GM18870 (cell line): ENCODE measurements around the gene FZD1.
A peak's percentile ranks its signal among the peaks of the same experiment; 100 is the strongest.

ENCODE experiments used
- ATAC-seq: cut with Tn5 transposase; IDR thresholded peaks from one replicate; pipeline ENCODE4 v1.9.1; 2021; ENCODE audit warnings: moderate library complexity; ENCODE audit not compliant: unreplicated experiment

Gene FZD1

DNA sequence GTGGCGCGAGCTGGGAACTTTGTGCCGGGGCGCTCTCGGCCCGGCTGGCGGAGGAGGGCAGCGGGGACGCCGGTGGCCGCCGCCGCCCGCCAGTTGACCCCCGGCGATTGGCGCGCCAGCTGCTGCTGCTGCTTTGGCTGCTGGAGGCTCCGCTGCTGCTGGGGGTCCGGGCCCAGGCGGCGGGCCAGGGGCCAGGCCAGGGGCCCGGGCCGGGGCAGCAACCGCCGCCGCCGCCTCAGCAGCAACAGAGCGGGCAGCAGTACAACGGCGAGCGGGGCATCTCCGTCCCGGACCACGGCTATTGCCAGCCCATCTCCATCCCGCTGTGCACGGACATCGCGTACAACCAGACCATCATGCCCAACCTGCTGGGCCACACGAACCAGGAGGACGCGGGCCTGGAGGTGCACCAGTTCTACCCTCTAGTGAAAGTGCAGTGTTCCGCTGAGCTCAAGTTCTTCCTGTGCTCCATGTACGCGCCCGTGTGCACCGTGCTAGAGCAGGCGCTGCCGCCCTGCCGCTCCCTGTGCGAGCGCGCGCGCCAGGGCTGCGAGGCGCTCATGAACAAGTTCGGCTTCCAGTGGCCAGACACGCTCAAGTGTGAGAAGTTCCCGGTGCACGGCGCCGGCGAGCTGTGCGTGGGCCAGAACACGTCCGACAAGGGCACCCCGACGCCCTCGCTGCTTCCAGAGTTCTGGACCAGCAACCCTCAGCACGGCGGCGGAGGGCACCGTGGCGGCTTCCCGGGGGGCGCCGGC is 870 bp downstream of the FZD1 start:
- peak; percentile 29 for ATAC-seq

DNA sequence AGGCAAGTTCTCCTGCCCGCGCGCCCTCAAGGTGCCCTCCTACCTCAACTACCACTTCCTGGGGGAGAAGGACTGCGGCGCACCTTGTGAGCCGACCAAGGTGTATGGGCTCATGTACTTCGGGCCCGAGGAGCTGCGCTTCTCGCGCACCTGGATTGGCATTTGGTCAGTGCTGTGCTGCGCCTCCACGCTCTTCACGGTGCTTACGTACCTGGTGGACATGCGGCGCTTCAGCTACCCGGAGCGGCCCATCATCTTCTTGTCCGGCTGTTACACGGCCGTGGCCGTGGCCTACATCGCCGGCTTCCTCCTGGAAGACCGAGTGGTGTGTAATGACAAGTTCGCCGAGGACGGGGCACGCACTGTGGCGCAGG is 1.4 kb downstream of the FZD1 start:
- no peak for ATAC-seq

DNA sequence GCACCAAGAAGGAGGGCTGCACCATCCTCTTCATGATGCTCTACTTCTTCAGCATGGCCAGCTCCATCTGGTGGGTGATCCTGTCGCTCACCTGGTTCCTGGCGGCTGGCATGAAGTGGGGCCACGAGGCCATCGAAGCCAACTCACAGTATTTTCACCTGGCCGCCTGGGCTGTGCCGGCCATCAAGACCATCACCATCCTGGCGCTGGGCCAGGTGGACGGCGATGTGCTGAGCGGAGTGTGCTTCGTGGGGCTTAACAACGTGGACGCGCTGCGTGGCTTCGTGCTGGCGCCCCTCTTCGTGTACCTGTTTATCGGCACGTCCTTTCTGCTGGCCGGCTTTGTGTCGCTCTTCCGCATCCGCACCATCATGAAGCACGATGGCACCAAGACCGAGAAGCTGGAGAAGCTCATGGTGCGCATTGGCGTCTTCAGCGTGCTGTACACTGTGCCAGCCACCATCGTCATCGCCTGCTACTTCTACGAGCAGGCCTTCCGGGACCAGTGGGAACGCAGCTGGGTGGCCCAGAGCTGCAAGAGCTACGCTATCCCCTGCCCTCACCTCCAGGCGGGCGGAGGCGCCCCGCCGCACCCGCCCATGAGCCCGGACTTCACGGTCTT is 1.9 kb downstream of the FZD1 start:
- no peak for ATAC-seq

DNA sequence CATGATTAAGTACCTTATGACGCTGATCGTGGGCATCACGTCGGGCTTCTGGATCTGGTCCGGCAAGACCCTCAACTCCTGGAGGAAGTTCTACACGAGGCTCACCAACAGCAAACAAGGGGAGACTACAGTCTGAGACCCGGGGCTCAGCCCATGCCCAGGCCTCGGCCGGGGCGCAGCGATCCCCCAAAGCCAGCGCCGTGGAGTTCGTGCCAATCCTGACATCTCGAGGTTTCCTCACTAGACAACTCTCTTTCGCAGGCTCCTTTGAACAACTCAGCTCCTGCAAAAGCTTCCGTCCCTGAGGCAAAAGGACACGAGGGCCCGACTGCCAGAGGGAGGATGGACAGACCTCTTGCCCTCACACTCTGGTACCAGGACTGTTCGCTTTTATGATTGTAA is 2.5 kb downstream of the FZD1 start:
- ATAC-seq = no peak

DNA sequence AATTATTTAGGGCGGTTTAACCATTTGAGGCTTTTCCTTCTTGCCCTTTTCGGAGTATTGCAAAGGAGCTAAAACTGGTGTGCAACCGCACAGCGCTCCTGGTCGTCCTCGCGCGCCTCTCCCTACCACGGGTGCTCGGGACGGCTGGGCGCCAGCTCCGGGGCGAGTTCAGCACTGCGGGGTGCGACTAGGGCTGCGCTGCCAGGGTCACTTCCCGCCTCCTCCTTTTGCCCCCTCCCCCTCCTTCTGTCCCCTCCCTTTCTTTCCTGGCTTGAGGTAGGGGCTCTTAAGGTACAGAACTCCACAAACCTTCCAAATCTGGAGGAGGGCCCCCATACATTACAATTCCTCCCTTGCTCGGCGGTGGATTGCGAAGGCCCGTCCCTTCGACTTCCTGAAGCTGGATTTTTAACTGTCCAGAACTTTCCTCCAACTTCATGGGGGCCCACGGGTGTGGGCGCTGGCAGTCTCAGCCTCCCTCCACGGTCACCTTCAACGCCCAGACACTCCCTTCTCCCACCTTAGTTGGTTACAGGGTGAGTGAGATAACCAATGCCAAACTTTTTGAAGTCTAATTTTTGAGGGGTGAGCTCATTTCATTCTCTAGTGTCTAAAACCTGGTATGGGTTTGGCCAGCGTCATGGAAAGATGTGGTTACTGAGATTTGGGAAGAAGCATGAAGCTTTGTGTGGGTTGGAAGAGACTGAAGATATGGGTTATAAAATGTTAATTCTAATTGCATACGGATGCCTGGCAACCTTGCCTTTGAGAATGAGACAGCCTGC is 3.1 kb downstream of the FZD1 start:
- no peak for ATAC-seq

DNA sequence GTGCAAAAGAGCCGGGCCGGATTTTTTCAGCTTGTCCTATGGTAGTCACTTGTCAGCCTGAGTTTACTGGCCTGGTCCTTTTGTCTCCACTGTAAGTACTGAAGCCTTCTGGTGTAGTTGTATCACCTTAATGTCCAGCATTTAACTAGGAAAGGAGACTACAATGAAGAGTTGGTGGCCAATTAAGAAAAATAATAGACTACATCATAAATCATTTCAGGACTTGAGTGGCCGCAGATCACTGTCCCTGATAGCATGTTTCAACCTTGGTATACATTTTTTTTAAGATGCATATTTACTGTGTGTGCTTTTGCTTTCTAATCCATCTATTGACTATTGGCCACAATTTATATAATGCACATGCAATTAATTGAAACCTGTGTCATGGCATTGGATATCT is 6.1 kb downstream of the FZD1 start:
- ATAC-seq = no peak

DNA sequence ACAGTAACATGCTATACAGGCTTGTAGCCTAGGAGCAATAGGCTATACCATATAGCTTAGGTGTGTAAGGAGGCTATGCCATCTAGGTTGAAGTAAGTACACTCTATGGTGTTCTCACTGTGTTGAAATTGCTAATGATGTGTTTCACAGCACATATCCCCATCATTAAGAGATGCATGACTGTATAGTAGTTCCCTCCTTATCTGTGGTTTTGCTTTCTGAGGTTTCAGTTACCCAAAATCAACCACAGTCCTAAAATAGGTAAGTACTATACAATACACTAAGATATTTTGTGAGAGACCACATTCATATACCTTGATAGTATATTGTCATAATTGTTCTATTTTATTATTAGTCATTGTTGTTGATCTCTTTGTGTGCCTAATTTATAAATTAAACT is 12.7 kb downstream of the FZD1 start:
- ATAC-seq = peak; percentile 93

DNA sequence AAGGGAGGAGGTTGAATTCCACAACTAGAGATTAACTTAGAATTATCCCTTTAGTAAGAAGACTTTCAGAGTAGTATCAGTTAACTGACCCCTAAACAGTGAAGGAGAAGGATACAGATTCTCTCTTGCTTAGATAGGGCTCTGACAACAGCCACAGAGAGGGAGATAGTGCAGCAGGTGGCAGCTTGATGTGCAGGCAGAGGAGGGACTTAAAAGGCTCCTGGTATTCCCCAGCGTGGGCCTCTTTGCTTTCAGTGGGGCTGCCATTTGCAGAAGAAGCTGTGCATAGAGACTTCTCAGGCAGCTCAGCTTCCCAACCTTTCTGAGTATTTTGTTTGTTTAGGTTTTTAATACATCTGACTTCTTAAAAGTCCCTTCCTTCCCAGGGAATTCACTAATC is 16.0 kb downstream of the FZD1 start:
- ATAC-seq = peak; percentile 37

DNA sequence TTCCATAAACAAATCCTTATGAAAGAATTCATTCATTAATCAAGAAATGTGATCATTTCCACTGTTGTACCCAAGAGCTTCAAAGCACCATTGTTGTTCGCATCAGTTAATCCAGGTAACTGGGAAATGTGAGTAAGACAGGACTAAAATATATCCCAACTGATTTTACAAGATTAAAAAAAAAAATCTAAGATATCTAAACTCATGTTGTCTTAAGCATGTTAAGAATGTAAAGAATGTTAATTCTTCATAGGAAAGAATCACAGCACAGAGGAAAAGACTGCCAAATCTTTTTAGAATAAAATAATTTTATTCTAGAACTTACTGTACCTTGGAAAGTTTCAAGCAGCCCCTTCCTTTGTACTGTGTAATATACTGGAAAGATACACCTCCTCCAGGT is 16.4 kb downstream of the FZD1 start:
- ATAC-seq = no peak

DNA sequence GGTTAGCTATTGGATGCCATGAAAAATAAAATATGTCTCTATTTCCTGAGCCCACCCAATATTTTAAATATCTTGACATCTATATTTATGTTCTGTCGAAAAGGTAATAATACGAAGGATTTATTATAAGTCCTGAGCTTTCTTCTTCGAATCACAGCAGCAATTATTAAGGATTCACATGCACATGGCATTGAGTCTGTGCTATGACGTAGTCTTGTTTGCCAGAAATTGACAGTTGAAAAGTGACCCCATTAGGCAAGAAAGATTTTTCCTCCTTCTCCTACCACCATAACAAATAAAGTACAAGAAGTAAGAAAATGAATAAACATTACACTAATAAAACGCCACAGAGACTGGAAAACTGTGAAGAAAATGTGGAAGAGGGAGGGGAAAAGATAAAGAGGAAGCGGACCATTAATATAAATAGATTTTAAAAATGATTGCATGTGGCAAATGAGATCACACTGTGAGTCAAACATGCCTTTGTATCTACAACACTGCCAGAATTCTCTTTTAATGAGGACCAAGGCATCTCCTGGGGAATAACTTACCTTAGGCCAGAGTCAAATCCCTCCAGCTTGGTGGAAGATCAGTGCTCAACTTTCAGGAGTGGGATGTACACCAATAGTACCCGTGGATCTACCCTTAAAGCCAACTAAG is 21.6 kb downstream of the FZD1 start:
- ATAC-seq = no peak

DNA sequence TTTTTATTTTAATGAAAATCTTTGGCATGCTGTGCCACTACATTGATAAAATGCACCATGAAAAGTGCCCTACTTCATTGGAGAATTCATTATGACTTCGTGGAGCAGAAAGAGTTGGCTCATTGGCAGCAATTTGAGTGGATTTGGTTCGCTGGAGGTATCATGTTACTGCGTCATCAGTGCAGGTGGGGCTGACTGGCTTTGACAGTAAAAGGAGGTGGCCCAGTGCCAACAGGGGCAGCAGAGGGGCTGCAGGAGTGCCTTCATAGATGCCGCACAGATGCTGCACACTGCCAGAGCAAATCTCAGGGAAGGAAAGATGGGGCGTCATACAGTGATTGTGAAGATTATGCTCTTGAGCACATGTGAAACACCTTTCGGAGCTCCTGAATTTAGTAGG is 22.2 kb downstream of the FZD1 start:
- no peak for ATAC-seq

DNA sequence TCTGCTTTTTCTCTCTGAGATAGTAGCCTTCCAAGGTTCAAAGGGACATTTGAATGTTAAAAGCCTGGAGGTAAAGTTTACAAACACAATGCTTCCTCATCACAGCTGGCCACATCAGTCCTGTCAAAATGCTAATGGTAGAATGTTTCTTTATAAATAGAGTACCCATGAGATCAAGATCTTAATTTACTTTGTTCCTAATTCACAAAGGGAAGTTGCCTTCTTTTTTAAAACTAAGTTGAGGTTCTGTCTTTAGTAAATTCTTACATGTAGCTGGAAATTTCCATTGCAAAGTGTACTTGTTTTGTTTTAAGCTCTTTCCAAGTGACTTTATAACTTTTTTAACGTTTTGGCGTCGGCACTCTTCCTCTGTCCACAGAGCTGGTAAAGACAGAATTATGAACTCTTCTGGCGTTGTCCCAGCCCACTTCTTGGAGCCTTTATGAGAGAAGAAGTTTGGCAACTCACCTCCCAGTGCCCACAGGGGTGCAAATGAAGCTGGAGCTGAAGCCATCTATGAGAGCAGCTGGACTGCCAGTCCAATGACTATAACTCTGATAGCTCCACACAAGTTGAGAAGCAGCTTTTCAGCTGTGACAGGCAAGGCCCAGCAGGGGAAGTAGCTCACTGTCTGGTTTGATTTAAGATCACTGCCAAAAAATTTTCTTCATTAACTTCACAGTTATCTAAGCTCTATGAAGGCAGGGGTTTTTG is 23.3 kb downstream of the FZD1 start:
- ATAC-seq = no peak

DNA sequence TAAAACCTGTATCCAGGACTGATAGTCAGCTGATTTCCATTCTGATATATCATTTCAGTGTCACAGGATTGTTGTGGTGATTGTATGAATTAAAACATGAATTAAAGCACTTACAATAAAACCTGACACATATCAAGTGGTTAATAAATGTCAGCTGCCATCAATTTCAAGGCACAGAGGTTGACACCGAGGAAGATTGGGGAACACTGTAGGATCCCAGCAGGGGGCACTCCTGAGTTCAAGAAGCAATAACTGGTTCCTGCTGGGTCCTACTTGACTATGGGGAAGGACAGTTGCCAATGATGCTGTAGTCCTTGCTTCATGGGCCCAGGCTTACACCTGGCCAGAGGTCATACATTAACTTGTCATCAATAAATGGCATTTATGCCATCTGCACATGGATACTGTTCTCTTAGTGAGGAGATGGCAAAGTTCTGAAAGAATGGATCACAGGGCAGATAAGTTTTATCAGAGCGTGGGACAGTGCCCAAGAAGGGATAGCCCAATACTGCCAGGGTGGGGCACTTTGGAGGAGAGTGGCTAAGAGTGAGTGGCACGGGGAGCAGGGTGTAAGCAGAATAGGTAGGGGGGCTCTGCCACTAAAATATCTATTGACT is 24.1 kb downstream of the FZD1 start:
- ATAC-seq = no peak

DNA sequence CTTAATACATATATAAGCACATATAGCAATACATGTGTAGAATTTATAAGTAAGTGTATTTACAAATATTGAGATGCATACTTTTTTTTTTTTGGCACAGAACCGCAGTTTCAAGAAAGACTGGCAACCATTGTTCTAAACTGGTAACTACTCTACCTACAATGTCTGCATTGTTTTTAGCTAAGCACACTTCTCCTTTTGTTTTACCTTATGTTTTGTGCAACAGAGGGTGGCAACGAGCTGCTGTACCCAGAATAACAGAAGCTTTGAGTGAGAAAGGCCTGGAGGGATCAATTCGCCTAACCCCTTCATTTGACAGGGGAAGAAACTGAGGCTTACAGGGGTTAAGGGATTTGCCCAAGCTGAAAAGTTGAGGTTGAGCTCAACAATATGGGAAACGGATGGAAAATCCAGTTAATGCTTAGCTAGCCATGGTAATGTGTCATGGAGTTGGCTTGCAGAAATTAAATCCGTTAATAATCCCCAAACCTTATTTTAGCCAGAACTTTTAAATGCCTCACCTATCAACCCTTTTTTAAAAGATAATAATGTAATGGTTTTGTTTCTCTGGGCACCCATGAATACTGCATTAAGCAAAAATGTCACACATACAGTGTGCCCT is 25.5 kb downstream of the FZD1 start:
- ATAC-seq = no peak

DNA sequence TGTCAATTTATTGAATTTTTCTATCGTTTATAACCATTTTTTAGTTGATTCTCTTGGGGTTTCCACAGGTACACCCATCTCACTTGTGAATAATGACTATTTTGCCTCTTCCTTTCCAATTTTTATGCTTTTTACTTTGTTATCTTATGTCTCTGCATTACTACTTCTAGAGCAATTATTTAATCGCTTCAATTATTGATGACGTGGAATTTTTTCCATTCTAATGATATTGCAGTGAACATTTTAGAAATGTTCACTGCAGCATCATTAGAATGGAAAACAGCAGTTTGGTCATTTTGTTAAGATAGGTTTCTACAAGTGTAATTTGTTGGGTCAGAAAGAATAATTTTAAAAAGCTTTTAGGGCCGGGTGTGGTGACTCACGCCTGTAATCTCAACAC is 27.1 kb downstream of the FZD1 start:
- no peak for ATAC-seq

DNA sequence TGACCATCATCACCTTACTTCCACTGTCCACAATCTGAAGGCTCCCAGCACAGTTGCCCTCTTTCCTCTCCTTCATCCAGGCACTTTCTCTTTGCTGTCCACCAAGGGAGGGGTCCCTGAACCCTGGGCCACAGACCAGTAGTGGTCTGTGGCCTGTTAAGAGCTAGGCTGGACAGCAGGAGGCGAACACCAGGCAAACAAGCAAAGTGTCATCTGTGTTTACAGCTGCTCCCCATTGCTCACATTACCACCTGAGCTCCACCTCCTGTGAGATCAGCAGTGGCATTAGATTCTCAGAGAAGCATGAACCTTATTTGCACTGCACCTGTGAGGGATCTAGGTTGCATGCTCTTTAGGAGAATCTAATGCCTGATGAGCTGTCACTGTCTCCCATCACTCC is 27.7 kb downstream of the FZD1 start:
- ATAC-seq = no peak

DNA sequence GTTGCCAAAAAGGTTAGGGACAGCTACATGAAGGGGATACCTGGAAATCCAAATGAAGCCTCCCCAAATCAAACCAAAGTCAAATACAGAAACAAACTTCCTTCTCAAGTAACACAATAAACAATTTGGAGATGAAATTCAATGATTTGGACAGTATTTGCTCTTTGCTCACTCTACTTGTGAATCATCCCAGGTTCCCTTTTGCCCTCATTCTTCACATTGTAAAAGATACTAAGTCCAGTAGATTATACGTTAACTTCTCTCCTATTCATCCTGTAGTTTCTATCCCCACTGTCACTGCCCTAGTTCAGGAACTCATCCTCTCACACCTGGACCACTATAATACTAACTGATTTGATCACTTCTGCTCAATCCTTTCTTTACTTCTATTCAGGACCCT is 28.3 kb downstream of the FZD1 start:
- ATAC-seq = no peak

DNA sequence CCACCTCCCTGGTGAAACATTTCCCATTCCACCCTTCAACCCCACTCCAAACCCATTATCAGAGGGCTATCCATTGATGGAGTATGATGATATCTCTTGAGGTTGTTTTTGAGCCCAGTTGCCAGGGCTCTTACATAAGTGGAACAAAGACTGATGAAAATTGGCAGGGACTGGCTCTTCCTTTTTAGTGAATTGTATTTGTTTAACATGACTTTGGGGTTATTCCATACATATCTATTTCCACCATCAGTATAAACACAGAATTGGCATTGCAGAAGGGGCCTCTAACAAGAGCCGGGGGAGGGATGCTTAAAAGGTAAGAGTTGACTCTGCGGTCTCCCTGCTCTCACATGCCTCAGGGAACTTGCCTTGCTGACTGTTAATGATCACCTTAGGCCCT is 28.9 kb downstream of the FZD1 start:
- ATAC-seq = no peak

DNA sequence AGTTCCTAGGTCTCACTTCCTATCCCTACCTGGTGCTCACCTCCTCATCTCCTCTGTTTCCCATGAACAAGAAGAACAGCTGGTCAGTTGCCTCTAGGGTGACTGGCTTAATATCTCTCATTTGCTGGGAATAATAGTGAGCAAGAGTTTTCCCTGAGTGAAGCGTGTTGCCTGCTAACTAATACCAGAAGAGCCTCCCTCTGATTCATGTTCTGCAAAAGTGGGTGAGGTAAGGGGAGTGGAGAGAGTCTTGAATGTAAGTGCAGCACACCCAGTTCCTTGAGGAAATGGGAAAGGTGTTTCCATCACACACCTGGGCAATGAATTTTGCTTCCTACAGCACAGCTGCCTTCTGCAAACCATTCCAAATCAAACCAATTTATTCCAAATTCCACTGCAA is 29.6 kb downstream of the FZD1 start:
- no peak for ATAC-seq

DNA sequence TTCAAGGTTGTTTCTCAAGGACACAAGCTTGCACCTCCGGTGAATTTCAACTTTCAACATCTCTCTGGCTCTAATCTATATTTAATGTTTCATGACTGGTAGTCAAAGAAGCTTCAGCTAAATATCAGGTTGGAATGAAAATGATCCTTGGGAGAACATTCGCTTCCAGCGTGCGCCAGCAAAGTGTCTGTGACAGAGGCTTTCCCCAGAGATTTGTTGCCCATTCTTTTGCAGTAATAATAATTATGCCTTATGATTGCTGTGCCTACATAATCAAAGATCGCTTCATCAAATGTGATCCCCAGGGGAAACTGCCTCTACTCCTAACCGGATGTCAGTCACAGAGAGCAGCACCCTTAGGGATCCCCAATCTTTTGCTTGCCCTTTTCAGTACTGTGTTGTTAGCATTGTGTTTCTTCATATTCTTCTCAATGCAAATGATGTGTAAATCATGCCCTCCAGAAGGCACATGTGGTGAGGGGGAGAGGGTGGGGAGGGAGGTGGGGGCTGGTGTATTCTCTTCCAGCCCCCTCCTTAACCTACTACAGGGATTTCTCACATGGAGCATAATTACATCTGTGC is 30.5 kb downstream of the FZD1 start:
- ATAC-seq = no peak
